ENCODE data around the gene VANGL1.

Gene VANGL1

DNA sequence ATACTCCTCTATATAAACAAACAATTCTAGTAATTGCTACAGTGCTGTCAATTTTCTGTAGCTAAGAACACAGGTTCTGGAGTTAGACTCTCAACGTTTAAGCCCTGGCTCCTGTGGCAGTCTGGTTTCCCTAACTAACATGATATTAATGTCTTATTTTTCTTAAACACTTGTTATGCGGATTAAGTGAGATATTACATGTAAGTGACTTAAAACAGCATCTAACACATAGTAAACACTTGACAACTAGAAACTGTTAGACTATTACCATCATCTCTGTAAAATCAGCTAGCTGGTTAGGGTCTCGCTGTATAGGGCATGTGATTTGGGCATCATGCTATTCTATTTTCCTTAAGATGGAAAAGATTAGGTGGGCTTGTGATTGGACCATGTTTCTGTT is 2.3 kb downstream of the VANGL1 start:
- no peak for DNase-seq

DNA sequence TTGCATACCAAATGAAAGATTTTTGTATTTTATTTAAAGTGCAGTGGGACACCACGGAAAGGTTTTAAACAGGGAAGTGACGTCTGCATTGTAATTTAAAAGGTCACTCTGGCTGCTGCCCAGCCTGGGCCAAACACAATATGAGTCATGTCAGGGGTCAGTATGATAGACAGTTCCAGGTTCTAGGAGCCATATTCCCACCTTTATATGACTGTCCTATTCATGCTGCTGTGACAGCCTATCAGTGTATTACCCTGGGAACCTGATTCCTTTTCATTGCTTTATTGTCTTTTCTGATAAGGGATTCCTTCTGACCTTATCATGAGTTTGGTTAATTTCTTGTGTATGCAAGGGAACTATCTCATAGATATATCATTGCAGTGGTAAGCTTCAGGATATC is 5.3 kb downstream of the VANGL1 start:
- DNase-seq: no peak

DNA sequence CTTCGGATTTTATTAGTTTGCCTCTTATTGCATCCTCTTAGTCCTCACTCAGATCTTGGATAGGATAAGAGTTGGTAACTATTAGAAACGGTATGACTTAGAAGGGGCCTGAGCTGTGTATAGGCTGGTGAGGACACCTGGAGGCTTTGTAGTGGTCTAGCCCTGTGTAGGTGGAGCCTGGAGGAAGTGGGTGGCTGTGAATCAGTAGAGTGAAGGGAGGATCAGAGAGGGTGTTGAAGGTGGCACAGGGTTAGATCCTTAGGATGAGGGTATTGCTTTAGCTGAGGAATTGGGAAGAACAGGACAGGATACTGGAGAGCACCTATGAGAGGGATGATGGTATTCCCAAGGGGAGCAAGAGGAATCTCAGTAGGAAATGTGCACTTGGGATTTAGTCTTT is 5.7 kb downstream of the VANGL1 start:
- DNase-seq: no peak

DNA sequence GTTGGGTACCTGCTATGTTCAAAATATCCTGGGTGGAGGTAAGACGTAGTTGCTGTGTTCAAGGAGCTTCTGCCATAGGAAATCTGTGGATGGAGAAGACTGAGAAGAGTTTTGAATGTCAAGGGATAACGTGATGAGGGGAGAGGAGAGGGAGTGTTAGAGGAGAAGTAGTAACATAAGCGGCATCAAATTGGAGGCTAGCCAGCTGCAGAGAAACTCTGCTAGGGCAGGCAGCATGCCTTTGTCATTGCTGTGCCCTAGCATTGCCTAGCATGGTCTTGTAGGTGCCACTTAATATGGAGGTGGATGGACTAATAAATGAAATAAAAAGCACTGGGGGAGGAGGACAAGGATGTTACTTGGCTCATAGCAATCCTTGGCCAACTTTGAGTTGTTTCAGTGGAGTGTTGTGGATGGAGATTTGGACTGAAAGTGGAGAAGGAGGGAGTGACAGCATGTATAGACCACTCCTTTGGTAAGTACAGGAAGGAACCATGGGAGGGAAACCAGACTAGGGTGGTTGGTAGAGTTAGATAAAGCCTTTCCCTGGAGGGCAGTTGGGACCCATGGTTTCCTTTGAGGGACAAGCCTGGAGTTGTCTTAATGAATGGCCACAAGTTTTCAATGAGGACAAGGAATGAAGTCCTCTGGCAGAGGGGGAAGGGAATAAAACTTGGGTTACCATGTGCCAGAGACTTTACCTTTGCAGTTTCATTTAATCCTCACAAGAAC is 6.3 kb downstream of the VANGL1 start:
- no peak for DNase-seq

DNA sequence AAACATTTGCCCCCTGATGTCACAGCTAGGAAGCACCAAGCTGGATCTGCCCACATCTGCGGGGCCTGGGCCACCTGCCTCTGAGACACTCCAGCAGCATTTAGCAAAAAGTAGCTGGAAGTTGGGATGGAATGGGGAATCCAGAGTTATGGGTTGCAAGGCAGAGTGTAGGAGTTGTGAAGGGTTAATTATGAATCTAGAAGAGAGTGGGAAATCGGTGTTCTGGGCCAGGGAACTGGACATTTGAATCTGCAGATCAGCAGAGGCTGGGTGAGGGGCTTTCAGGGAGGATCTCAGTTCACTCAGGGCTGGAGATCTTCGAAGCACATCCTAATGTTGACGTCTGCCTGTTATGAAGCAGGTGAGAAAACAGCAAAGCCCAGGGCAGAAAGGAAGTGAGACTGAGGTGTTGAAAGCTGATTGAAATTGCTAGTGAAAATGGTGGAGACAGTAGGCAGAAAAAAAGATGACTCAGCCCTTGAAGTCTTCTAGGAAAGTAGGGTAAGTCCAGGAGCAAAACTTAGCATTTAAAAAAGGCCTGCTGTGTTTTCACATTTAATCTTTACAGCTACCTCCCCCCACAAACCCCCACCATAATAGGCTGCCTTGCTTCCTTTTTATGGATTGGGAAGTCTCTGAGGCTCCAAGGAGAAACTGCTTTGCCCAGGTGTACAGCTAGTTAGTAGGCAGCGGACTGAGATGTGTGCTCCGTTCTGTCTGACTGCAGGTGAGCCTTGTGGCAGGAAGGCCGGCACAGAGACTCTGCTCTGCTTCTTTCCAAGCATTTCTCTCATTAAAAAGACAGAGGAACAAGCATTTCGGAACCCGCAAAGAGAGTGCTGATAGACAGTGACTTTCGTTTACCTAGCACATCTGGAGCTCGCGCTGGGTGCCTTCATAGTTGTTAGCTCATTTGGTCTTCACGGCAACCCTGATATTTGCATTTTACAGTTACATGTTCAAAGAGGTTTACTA is 7.2 kb downstream of the VANGL1 start:
- DNase-seq: no peak

DNA sequence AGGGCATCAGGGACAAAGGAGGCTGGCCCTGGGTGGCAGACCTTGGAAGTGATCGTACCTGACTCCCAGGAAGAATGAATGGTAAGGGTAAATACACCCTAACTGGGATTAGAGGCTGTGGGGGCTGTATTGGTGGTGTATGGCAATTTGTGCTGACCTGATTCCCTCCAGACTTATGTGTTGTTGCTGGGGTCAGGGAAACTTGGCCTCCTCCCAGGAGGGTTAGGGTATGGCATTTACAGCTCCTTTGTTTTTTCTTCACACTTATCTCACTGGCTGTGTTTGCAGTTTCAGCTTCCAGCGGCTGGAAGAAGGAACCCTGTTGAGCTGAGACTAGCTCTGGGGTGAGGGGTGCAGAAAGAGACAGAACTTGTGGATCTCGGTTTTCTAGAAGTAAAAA is 8.2 kb downstream of the VANGL1 start:
- no peak for DNase-seq

DNA sequence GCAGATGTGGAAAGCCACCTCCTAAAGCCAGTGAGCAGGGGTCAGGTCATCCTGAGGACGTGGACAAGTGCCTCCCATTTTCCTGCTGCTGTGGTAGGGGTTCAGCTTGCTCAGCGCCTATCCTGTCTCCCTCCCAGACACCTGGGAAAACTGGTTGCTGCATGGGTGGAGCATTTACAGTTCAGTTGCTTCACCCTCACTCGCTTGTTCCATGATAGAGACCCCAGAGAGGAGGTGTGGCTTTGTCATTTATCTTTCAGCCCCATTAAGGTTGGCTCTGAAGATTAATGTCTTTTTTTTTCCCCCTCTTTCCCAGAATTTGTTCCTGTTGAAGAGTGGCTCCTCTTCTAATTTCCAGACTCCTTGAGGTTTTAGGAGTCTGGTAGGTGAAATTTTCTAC is 9.2 kb downstream of the VANGL1 start:
- no peak for DNase-seq

DNA sequence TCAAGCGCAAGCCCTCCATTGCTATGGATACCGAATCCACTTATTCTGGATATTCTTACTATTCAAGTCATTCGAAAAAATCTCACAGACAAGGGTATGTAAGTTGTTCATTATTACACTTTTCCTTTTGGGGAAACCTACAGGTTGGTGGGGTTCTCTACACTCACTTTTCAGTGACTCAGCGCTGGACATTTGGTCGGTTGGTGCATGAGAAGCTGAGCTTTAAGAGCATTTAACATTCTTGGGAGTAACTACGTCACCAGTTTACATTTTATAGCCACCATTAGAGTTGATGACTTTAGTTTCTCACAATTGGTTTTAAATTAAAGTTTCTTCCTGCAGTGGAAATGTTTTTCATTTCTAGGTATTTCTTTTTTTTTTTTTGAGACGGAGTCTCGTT is 9.6 kb downstream of the VANGL1 start:
- no peak for DNase-seq

DNA sequence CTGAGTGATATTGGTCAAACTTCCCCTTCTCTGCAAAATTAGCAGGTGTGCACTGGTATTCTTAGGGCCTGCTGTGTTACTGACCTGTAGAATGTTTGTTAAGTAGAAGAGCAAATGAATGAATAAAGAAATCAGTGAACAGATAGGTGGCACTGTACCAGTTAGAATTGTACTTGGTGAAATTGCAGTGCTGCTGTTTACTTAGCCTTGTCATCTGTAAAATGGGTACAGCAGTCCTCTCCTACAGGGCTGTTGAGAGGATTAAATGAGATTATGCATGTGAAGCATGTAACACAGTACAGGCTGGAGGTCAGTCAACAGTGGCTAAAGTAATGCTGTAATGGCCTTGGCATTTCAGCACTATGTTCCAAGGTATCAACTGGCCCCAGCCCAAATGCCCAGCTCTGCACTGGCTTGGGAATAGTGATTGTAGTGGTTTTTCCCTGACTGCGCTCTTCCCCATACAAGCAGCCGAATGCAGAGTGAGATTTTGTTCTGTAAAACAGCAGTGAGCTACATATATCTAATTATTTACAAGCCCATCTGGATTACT is 10.5 kb downstream of the VANGL1 start:
- no peak for DNase-seq

DNA sequence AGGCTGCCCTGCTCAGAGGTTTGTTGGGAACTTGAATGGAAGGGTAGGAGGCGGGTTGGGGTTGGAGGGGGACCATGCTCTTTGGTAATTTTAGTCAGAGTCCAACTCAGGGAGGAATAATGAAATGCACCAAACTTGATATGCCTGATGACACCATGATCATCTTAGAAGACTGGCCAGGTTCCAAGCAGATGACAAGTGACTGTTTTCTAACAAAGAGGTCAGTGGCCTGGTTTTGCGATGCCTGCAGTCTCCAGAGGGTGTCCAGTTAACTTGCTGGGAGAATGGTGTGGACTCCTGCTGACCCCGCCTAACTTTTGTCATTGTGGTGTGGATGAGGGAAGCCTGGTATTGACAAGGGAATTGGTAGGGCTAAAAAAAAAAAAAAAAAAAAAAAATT is 12.4 kb downstream of the VANGL1 start:
- no peak for DNase-seq

DNA sequence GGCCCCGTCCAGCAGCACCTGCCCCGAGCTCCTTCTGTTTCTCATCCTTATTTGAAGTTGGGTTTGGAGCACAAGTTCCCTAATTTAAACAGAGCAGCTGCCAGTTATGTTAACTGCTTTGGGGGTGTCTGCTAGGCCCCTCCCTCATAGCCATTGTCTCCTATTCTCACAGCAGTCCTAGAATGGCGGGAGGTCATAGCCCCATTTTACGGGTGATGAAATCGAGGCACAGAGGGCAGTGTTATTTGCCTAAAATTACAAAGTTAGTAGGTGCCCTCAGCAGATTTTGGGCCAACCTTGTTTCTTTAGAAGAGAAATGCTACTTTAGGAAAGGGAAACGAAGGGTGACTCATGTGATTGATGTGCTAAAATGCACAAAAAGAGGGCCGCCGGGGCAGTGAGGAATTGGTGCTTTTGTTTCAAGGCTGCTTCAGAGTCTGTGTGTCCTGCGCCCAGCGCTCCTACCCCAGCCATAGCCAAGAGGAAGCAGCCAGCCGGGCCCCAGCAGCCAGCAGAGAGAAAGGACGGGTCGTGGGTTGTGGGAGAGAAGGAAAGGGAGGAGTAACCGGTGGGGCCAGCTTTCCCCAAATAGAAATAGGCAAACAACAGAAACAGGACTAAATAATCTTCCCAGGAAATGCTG is 13.0 kb downstream of the VANGL1 start:
- DNase-seq: no peak

DNA sequence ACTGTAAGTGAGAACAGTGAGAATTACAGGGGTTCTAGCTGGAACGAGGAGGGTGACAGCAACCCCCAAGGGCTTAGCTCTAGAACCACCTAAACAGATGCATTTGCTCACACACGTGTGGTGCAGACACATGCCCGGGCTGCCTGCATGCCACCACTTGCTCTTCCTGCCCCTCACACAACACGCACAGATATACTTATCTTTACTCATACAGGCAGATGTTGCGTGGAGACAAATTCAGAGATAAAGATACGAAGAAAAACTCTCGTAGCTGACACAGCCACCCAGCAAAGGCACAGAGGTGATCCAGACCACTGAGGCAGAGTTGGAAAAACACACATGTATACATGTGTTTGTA is 13.5 kb downstream of the VANGL1 start:
- no peak for DNase-seq

DNA sequence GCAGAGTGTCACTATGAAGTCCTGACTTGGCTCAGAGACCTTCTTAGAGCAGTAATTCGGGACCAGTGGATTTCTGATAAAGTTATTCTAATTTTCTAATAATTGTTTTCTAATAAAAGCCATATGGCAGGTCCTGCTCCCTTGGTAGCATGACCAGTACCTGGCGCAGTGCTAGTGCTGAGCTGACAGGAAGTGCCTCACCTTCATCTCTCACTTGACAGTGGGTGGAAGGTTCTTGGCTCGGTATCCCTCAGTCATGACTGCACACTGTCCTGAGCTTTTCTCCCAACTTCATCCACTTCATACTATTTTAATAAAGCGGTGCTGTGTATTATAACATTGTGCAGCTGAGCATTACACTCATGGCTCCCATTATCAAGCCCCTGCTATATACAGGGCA is 14.1 kb downstream of the VANGL1 start:
- DNase-seq: no peak

DNA sequence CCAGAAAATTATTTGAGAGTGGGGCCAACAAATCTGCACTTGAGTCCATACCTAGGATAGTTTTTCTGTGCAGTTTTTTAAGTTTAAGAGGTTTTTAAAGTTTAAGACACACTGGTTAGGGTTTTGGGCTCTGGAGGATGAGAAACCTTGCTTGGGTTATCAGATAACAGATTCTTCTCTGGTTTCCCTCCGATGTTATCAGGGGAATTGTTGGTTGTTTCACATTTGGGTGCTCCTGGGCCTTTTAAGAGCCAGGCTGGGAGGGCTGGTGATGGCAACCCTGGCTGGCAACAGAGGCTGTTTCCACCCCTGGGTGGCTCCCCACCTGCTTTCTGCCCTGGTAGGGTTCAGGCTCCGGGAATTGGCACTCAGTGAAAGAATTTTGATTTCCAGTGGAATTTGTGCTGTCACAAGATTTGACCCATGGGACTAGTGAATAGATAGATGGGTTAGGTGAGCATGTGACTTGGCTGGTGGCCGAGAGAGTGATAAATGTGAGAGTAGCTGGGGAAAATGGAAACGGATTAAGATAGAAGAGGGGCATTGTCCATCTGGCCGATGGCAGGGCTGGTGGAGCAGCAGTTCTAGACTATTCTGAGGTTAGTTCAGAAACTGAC is 14.8 kb downstream of the VANGL1 start:
- no peak for DNase-seq

DNA sequence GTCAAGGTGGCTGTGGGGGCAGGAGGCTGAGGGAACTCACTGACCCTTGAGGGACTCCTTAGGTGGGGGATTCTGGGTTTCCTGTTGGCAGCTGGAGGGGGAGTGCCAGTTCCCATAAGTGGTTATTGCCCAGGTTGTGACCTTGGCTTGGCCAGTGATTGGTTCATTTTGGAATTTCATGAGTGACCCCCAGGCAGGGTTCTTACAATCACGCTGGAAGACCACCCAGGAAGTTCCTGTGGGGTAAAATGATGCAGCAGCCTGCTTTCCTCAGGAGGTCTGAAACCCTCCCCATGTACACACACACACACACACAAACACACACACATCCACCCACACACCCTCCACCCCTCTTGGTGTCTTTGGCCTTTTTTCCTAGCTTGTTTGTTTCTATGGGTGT is 16.9 kb downstream of the VANGL1 start:
- no peak for DNase-seq

DNA sequence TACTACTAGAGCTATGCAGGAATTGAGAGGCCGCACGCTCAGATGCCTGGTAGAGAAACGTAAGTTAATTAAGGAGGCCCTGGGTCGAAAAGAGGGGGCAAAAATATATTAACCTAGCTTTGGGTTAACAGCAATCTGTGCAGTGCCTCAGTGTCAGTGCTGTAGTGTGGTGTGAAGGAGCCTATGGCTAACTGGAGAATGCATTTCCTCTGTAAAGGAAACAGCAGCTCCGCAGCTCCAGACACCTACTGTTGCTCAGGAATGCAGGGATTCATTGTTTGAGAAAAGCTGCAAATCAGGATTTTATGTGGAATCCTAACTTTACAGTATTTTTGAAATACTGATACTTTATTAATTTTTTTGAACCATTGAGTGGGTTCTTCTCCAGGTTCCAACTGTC is 18.4 kb downstream of the VANGL1 start:
- no peak for DNase-seq

DNA sequence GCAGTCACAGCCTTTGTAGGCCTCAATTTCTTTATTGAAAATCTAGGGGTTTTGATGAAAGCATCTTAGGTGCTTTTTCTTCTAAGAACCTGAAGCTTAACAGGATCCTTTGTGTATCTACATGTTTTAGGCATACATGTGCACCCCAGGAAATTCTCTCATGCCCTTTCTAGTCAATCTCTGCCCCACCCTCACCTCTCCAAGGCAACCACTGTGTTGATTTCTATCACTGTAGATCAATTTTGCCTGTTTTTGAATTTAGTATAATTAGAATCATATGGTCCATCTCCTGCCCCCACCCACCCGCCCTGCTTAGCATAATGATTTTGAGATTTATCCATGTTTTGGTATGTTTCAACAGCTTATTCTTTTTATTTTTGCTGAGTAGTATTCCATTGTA is 19.4 kb downstream of the VANGL1 start:
- DNase-seq: no peak

DNA sequence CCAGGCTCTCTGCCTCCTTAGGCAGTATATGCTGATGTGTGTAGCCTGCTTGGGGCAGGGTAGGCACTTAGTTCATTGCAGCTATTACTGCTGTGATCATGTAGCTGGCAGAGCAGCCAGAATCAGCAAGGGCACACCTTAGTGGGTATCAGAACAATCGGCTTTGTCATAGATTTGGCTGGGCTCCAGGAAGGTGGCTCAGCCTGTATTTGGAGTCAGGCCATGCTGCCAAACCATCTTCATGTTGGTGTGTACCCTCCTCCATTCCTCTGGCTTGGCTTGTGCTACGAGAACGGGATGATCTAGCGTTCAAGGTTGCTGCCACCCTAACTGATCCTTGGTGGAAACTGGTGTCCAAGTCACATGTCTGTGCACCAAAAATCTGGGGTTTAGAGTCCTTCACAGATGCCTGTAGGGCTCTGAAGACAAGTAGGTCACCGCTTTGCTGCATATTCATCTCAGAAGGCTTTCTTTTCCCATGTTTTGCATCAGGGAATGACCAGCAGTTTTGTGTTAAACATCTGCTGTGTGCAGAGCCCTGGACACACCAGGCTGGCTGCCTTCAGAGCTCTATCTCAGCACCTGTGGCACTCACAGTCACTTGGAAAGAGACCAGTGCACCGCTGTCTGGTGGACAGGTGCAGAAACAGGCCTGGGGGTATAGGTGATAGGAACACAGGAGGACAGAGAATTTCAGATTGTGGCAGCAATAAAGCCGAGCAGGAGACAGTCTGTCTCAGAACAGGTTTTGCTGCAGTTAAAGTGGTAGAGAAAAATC is 23.7 kb downstream of the VANGL1 start:
- DNase-seq: no peak

DNA sequence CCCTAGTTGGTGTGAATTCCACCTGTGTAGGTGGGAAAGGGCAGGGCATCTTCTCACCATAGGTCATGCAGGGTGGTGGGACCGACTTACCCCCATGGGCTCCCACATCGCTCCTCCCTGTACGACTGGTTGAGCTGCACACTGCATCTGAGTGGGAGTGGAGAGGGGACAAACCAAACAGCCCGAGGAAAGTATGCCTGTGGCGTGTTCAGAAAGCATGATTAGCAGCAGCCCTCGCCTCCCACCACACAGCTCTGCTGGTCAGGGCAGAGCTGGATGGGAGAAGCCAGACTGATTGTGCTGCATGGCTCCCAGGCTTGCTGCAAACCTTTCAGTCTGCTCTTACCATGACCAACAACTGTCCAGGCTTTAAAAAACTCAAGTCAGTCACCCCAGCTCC is 24.4 kb downstream of the VANGL1 start:
- no peak for DNase-seq

DNA sequence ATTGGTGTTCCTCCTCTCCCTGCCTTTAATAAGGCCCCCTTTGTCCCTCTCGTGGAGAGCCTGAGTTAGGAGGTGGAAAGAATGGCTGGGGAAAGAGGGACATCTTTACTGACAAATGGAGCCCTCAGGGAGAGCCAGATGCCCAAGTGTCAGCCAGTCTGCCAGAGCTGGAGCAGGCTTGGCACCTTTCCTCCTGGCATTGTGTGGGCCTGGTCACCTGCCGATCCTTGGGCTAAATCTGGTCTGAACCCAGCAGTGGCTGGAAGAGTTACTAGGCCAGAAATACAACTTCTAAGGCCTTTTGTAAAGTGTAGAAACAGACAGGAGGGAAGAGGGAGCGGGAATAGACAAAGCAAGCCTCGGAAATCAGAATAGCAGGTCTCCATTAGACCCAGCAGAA is 24.9 kb downstream of the VANGL1 start:
- DNase-seq: no peak

DNA sequence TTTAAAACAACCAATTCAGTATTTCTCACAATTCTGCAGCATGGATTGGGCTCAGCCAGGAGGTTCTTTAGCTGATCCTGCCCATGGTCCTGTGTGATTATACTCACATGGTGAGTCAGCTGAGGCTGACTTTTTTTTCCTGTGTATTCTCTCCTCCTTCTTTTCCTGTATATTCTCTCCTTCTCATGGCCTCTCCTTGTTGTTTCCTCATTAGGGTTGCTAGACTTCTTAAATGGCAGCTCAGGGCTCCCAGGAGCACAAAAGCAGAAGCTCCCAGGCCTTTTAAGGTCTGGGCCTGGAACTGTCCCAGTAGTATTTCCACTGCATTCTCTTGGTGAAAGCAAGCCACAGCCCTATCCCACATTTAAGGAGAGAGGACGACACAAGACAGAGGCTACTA is 26.8 kb downstream of the VANGL1 start:
- DNase-seq: no peak

DNA sequence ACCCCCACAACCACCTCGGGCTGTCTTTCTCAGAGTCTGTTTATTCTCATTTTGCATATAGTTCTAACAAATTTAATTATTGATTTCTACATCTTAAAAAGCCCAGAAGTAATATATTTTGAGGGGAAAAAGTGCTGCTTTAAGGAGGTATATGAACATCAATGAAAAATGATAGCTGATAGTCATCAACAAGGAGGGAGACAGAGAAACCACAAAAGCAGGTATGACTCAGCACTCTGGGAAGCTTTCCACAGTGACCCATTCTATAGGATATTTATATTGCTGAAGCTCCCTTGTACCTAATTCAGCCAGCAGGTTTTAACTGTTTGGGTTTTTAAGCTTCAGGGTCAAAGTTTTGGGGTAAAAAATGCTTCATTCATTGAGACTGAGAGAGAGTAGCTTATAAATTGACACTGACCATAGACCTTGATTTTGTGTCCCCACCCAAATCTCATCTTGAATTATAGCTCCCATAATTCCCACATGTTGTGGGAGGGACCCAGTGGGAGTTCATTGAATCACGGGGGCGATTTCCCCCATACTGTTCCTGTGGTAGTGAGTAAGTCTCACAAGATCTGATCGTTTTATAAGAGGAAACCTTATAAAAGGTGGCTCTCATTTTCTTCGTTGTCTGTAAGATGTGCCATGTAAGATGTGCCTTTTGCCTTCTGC is 27.4 kb downstream of the VANGL1 start:
- no peak for DNase-seq

All from inflammatory macrophage treated with lipopolysaccharide for 4 hours (primary cell).